GM18502 (cell line): ENCODE results near the gene BCORL1.

Experiments
- ATAC-seq: cut with Tn5 transposase; IDR thresholded peaks from one replicate; pipeline ENCODE4 v1.9.1; 2021; ENCODE audit warnings: mild to moderate bottlenecking; ENCODE audit not compliant: unreplicated experiment, poor library complexity

Gene BCORL1

DNA sequence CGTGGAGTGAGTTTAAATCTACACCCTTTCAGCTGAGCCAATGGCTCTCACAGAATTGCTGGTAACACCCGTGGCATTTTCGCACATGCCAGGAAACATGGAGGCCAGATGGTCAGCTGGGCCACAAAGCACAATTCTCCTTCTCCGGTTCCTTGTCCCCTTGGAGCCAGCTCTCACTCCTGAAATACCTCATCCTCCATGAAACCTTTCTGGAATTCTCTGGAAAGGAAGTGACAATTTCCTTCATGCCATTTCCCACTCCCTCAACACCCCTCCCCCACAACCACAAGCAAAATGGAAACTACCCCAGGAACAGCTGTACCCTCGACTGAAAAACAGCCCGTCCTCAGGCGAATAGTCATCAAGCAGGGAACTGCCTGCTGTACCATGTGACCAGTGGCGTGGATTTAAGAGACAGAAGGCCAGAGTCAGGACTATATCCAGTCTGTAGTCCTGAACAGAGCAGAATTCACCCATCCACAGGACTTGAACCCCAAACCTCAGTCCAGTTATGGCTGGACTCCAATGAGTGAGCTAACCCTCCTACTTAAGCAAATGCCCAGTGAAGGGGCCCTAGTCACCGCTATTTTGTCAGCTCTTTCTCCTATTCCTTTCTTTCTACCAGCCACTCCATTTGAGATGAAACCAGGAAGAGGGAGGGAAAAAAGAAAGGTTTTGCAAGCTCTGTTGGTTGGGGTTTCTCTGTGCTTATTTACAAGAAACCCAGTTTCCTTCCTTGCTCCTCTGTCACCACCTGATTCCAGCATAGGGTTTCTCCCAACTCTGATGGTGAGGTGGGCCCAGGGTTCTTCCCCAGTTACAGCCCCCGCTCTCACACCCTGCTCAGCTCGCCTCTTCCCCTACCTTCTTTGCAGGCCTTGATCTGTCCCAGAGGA is 103.4 kb downstream of the BCORL1 start:
- ATAC-seq = no peak

DNA sequence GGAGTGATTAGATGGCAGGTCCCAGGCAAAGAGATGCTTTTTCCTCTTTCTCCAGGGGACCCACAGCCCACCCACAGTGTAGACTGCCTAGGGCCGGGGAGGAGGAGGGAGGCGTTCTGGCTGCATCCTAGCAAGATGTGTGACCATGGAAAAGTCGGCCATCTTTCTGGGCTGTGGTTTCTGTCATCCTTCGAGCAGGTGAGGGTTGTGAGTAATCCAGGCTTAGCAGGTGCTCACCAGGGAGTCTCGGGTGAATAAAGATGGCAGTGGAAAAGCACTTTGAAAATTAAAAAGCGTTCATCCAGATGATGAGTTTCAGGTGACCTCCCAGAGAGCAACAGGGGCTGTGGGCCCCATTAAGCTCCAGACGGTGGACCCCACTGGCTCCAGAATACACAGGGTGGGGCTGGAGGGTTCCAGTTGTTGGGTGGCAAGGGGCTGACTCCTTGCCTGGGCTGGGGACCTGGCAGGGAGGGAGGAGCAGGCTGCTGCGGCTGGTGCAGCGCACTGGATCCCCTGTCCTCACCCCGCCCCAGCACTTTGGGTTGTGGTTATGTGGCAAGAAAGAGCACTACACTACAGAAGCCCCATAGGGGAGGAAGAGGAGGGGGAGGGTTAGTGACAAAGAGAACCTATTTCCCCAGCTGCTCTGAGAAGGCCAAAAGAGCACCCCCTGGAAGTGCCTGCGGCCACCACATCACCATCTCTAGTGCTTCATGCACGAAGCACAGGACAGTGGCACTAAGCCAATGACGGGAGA is 104.2 kb downstream of the BCORL1 start:
- peak; percentile 53 for ATAC-seq

DNA sequence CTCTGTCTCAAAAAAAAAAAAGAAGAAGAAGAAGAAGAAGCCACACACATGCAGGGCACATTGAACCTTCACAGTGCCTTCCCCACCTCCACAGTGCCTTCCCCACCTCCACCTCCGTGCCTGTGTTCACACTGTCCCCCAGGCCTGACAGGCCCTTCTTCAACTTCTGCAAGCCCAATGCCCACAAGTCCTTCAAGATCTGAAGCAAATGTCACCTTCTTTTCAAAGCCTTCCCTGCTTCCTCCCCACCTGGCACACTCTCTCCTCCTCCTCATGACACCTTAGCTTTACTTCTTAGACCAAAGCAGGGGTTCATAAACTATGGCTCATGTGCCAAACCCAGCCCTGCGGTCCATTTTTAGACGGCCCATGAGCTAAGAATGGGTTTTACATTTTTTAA is 107.9 kb downstream of the BCORL1 start:
- ATAC-seq = no peak

DNA sequence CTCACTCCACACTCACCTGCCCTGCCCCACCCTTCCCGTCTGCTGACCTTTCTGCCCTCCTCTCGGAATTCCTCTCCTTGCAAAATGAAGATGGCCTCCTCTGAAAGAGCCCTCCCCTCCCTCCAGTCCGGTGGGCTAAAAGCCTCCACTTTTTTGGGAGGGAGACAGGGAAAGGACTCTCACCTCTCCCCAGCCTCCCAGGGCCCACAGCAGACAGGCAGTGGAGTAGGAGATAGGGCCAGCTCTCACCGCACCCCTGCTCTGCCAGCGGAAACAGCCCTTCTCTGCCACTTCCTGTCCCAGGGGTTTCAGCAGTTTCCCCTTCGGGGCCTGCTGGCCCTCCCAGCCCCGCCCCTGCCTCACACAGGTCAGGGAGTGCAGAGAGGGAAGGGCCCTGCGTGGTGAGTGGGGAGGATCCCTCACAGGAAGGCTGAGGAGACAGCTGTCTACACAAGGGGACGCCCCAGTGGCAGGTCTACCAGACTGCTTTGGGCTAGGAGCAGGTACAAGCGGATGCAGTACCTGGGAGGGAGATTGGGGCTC is 109.6 kb downstream of the BCORL1 start:
- peak; percentile 98 for ATAC-seq

DNA sequence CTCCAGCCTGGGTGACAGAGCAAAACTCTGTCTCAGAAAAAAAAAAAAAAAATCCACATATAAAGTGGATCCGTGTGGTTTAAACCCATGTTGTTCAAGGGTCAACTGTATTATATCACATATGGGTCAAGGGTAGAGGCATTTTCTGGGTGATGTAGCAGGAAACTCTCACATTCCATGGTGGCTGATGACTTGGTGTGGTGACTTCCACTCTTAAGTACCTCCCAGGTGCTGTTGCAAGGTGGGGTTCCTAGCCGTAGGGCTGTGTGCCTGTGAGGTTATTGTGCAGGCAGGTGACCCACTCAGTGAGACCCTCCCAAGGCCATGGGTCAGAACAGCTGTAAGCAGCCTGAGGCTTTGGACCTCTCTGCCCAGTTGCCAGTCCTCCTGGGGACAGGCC is 110.8 kb downstream of the BCORL1 start:
- ATAC-seq = no peak

DNA sequence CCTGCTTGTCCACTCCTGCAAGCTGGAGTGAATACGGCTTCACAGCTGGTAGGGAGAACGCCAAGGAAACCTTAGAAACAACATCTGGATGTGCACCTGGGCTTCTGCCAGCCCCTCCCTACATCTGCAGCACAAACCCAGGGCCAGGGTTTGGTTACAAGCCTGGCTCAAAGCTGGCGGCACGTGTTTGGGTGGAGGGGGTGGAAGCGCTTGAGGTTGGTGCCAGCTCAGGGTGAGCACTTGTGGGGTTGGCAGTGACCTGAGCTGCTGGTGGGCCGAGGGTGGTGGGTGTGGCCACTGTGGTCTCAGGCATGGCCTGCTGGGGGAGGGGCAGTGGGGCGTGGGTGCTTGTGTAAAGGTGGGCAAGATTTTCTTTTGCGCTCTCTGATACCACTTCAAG is 112.3 kb downstream of the BCORL1 start:
- ATAC-seq = no peak

DNA sequence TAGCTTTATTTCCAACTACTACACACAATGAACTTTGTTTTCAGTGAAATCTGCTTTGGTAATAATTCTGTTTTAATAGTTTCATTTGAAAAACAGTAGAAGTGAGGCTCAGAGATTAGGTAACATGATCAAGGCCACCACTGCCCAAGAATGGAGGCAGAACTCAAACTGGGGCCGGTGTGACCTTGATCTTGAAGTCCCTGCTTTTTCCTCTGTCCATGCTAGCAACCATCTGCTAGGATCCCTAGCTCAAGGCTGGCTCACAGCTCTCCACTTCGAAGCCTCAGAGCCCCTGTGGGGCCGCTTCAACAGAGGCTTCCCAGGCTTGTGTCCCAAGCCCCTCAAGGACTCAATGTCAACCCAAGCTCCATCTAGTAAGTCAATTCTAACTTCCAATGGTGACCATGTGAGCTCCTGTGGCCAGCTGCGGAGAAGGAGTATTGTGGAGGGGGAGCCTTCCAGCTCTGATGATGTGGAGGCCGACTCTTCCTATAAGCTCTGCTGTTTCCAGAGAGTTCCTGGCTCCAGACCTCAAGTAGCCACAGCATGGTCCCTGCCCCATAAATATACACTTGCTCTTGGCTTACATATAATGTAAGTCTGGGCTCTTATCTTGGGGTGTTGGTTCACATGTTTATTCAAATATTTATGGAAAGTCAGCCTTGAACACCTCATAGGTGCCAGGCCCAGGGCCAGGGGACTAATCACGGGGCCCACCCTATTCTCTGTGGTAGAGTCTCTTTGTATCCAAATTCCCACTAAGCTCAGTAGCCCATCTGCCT is 113.0 kb downstream of the BCORL1 start:
- ATAC-seq = no peak

DNA sequence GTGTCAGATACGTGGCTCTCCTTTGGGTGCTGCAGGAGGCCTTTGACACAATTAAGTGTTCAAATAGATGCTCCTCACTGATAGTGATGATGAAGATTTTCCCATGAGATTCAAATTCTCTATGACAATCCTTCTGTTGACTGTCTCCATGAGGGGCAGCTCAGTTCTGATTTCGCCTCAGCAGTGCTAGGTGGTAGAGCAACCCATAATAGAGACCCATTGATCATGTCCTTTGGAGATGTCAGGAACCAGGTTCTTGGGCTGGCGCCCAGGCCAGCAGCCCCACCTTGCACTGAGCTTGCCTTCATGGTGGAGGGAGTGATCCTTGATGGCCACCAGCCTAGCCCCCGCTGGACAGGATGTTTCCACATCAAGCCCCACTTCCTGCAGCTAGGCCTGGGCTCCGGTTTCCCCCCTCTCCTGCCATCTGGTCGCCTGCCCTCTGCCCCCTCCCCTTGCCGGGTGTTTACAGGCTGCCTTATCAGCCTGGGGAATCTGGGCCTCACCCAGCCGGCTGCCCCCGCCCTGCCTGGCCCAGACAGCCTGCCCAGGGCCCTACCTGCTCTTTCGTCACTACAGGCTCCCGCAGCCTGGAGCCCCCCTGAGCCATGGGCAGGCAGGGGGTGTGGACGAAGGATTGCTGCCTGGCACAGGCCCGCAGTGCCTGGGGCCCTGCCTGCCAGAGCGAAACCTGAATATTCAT is 115.2 kb downstream of the BCORL1 start:
- no peak for ATAC-seq

DNA sequence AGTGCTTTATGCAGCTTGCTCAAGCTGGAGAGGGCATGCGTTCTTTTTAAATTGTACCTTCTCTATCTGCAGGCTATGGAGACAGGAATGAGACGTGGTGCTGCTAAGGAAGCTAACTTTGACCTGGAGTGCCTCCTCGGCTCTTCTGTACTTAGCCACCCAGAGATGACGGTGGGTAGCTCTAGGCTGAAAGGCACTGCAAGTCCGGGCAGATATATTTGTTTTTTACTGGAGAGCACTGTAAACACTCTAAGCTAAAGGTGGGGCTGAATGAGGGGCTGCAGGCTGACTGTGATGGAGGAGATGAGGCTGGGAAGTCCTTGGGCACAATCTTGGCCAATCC is 115.7 kb downstream of the BCORL1 start:
- ATAC-seq = no peak

DNA sequence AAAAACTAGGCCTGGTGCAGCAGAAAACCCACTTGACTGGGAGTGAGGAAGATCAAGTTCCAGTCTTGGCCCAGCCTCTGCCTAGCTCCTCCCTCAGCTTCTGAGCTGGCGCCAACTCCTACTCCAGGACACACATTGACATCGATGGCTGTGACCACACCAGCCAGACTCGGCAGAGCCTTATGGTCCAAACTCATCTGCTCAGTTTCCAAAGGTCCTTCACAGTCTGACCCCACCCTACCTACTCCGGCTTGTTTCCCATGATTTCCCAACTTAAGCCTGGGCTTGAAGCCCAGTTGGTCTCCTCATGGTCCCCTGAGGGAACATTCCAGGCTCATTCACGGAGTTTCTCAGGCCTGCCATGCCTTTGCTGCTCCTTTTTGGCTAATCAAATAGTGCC is 117.7 kb downstream of the BCORL1 start:
- no peak for ATAC-seq

DNA sequence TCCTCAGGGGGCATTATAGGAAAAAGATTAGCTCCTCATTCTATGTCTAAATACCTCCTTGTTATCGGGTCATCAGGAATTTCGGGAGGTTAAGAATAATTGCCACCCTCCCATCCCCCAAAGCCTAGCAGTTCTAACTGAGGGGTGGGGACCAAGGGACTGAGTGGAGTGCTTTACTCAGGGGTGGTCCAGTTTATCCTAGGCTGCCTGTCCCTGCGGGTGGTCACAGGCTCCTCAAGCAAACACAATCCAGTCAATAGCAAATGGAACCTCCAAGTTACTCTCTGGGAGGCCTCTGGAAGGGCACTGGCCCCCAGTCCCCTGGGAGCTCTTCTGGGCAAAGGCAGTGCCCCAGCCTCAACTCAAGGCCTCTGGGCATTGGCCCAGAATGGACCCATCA is 121.2 kb downstream of the BCORL1 start:
- ATAC-seq = no peak

DNA sequence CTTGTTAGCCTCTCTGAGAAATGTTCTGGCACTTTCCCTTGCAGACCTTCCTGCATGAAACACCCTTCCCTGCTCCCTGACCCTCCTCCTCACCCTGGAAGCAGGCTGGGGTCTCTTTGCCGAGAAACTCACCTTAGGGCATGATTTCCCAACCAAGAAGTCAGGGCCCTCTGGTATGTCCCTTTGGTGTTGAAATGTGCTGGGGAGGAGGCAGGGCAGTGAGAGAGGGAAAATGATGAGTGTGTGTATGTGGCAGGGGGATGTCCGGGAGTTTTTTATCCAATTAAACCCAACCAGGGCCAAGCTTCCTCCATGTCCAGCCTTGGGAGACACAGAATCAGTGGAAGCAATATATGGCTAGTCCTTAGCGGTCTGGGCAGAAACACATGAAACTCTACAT is 122.8 kb downstream of the BCORL1 start:
- no peak for ATAC-seq

DNA sequence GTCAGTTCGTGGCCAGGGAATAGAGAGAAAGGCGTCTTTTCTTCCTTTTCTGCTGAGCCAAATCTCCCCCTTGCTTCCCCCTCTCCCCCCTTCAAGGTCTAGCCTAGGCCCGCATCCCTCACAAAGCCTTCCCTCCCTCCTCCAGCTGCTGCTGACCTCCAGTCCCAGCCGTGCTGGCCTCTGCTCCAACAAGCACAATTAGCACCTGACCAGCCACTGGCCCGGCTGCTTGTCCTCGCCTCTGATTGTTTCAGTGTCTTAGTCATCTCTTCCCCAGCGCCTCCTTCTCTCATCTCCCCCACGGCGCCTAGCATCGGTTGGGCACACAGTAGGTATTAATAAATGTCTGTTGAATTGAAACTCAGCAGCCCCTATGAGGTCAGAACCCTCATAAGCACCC is 123.6 kb downstream of the BCORL1 start:
- no peak for ATAC-seq
